Measurements from ENCODE around the gene ZNF146. TPM values are rescaled to one million over a fixed set of nuclear protein-coding genes. Genes with fewer than 3 reads are reported as not detected.
A peak's percentile ranks its signal among the peaks of the same experiment; 100 is the strongest.

The ZNF146 gene
- polyA plus RNA-seq, 1 of the 3 experiments (the other 2 are of a cell fraction) = 25.4 TPM

DNA sequence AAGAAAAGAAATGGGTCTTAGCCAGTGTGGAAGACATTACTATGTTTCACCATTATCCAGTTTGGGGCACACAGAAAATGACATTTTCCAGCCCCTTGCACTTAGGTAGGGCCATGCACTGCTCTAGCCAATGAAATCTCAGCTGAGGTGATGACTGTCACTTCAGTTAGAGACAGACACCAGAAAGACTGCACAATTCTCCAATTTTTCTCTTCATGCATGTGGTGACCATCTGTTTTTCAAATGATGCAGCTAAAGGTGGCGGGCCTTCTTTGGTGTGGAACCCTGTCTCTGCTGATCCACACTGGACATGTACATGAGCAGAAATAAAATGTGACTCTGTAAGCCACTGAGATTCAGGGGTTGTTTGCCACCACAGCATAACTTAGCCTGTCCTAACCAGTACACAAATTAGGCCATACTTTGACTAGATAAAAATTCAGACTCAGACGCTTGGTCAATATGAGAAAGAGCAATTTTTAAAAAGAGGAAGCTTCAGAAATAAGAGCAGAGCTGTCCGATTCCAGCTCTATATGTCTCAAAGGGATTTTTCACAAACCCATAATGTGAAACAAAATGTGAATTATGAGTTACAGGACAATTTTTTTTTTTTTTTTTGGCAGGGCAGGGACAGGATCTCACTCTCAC is 7.2 kb upstream of the ZNF146 start:
- Histone ChIP-seq H3K9ac (no peak overlapping the region), H3K27me3 (ENCODE audit: insufficient read depth) (no peaks in the 10 kb centered on the region), H3K4me1 (ENCODE audit: control insufficient read depth in 1 of 2, insufficient read depth in 2 of 2, low read depth in 1 of 2, low read length in 1 of 2) (peaks cover 0 to 3% of the 10 kb centered on the region in 2 experiments; a peak in 1 of 4 replicates), H3K36me3 (replicated peaks in 1 of 2; ENCODE audit: control insufficient read depth in 1 of 2, insufficient read depth in 2 of 2, low read length in 1 of 2) (peaks cover 0 to 5% of the 10 kb centered on the region in 2 experiments), H3K9me2 (no peaks in the 10 kb centered on the region), H3K4me2 (no peak overlapping the region), H3K27ac (ENCODE audit: low read depth in 2 of 2, low read length in 1 of 2) (peak overlapping the region in 1 of 2 experiments; percentile 64; a peak in 2 of 4 replicates), H4K20me1 (ENCODE audit: insufficient read depth) (no peaks in the 10 kb centered on the region), H3K4me3 (ENCODE audit: low read depth in 2 of 2, low read length in 1 of 2) (no peak overlapping the region), H2AFZ (ENCODE audit: low read depth) (no peak overlapping the region), H3F3A (replicated peaks; ENCODE audit: insufficient read depth) (no peaks in the 10 kb centered on the region), H3K9me3 (no peaks in the 10 kb centered on the region), H3K79me2 (ENCODE audit: insufficient read depth) (peaks cover 8% of the 10 kb centered on the region; the same call in 1 of the 2 replicates)
- ChIA-PET POLR2A (no interaction called here), CTCF (interaction anchor here (0.6 to 1.3 kb wide), 3 partner anchors 11 to 321 kb away, joined by 3 read pairs; no protein-coding TSS in a partner anchor)
- TF ChIP-seq, protein P1, sequence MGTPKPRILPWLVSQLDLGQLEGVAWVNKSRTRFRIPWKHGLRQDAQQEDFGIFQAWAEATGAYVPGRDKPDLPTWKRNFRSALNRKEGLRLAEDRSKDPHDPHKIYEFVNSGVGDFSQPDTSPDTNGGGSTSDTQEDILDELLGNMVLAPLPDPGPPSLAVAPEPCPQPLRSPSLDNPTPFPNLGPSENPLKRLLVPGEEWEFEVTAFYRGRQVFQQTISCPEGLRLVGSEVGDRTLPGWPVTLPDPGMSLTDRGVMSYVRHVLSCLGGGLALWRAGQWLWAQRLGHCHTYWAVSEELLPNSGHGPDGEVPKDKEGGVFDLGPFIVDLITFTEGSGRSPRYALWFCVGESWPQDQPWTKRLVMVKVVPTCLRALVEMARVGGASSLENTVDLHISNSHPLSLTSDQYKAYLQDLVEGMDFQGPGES (IDR thresholded peaks at IDR 0.05; ENCODE audit: low read depth, low read length) = no peak
- peak; percentile 66; the same call in 1 of the 2 replicates for TF ChIP-seq MXI1 (IDR thresholded peaks at IDR 0.05; ENCODE audit: low read depth, low read length)
- peak; percentile 46 for DNase-seq
- WGBS (ENCODE audit: low lambda C conversion rate) = 89% methylated on average over 3 of the region's 3 CpGs

DNA sequence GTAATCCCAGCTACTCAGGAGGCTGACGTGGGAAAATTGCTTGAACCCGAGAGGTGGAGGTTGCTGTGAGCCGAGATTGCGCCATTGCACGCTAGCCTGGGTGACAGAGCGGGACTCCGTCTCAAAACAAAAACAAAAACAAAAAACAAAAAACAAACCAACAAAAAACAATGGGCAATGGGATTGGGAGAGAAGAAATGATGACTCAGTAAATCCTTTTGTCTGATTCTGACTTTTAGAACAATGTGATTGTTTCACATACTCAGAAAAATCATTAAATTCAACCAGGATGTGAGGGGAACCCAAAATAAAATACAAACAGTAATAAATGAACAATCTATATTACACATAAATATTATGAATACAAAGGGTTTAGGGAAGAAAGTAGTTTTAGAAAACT is 5.5 kb upstream of the ZNF146 start:
- Histone ChIP-seq H4K20me1 (ENCODE audit: insufficient read depth) (no peaks in the 10 kb centered on the region), H3K27ac (ENCODE audit: low read depth in 2 of 2, low read length in 1 of 2) (no peak overlapping the region), H3K36me3 (replicated peaks in 1 of 2; ENCODE audit: control insufficient read depth in 1 of 2, insufficient read depth in 2 of 2, low read length in 1 of 2) (peaks cover 0 to 5% of the 10 kb centered on the region in 2 experiments), H3K9me3 (no peaks in the 10 kb centered on the region), H2AFZ (ENCODE audit: low read depth) (no peak overlapping the region), H3K4me3 (ENCODE audit: low read depth in 2 of 2, low read length in 1 of 2) (no peak overlapping the region), H3K9me2 (no peaks in the 10 kb centered on the region), H3F3A (replicated peaks; ENCODE audit: insufficient read depth) (no peaks in the 10 kb centered on the region), H3K79me2 (ENCODE audit: insufficient read depth) (peaks cover 16% of the 10 kb centered on the region), H3K9ac (no peak overlapping the region), H3K4me2 (no peak overlapping the region), H3K4me1 (ENCODE audit: control insufficient read depth in 1 of 2, insufficient read depth in 2 of 2, low read depth in 1 of 2, low read length in 1 of 2) (peaks cover 0 to 7% of the 10 kb centered on the region in 2 experiments; a peak in 1 of 4 replicates), H3K27me3 (ENCODE audit: insufficient read depth) (no peaks in the 10 kb centered on the region)
- TF ChIP-seq, protein P2, sequence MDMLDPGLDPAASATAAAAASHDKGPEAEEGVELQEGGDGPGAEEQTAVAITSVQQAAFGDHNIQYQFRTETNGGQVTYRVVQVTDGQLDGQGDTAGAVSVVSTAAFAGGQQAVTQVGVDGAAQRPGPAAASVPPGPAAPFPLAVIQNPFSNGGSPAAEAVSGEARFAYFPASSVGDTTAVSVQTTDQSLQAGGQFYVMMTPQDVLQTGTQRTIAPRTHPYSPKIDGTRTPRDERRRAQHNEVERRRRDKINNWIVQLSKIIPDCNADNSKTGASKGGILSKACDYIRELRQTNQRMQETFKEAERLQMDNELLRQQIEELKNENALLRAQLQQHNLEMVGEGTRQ (IDR thresholded peaks at IDR 0.05; ENCODE audit: borderline replicate concordance, low read depth, low read length) = no peak
- TF ChIP-seq POLR2AphosphoS5 (IDR thresholded peaks at IDR 0.05; ENCODE audit: low read depth, low read length) = no peak
- TF ChIP-seq RCOR1 (IDR thresholded peaks at IDR 0.05; ENCODE audit: low read length) = no peak
- TF ChIP-seq TEAD4 (IDR thresholded peaks at IDR 0.05; ENCODE audit: borderline replicate concordance, insufficient read depth) = no peak
- no peak for TF ChIP-seq TAF1 (IDR thresholded peaks at IDR 0.05; ENCODE audit: borderline replicate concordance, low read depth, low read length)
- no peak for TF ChIP-seq FOSL2 (IDR thresholded peaks at IDR 0.05; ENCODE audit: borderline replicate concordance, low read depth)
- TF ChIP-seq EZH2phosphoT487 (IDR thresholded peaks at IDR 0.05; ENCODE audit: borderline replicate concordance, low read depth) = no peak
- TF ChIP-seq, protein P3, sequence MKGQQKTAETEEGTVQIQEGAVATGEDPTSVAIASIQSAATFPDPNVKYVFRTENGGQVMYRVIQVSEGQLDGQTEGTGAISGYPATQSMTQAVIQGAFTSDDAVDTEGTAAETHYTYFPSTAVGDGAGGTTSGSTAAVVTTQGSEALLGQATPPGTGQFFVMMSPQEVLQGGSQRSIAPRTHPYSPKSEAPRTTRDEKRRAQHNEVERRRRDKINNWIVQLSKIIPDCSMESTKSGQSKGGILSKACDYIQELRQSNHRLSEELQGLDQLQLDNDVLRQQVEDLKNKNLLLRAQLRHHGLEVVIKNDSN (IDR thresholded peaks at IDR 0.05; ENCODE audit: borderline replicate concordance, low read depth) = no peak
- POLR2A ChIA-PET = no interaction called here
- CTCF ChIA-PET = no interaction called here
- no peak for DNase-seq
- 95% methylated on average over 7 of the region's 7 CpGs for WGBS (ENCODE audit: low lambda C conversion rate)

All from SK-N-SH (cell line).